22Rv1 (cell line): ENCODE data around the gene SCGN.

Experiments used
- H3K27ac ChIP-seq: fragments of 450-650 bp; 2 replicates; pipeline ENCODE4 v1.5.1; 2017
- CTCF ChIP-seq: fragments of 450-650 bp; IDR thresholded peaks from 2 replicates; pipeline ENCODE4 v1.5.1; 2017; ENCODE audit warnings: mild to moderate bottlenecking
- ZFX ChIP-seq: fragments of 450-650 bp; IDR thresholded peaks from 2 replicates; pipeline ENCODE4 v1.6.1; 2017; ENCODE audit warnings: antibody characterized with exemption, borderline replicate concordance

Gene SCGN

GRCh38 chr6:25640446-25640845, 11.6 kb upstream of the SCGN start:
- TF ChIP-seq CTCF (no peak), ZFX (no peak)
- no peak overlapping the region for H3K27ac ChIP-seq

- no peak overlapping the region for H3K27ac ChIP-seq
- no peak for TF ChIP-seq CTCF
Observed at GRCh38 chr6:25640891-25641290, 11.1 kb upstream of the SCGN start.

GRCh38 chr6:25641377-25641776, 10.6 kb upstream of the SCGN start:
- TF ChIP-seq ZFX (no peak), CTCF (no peak)
- no peak overlapping the region for H3K27ac ChIP-seq

GRCh38 chr6:25641940-25642666, 9.9 kb upstream of the SCGN start:
- peak overlapping the region; percentile 49 for H3K27ac ChIP-seq
- TF ChIP-seq CTCF (no peak), ZFX (no peak)

- peak overlapping the region; percentile 49 for H3K27ac ChIP-seq
- TF ChIP-seq CTCF (no peak), ZFX (no peak)
Observed at GRCh38 chr6:25642667-25643328, 9.2 kb upstream of the SCGN start.

- H3K27ac ChIP-seq: no peak overlapping the region
- no peak for TF ChIP-seq ZFX
- no peak for TF ChIP-seq CTCF
Observed at GRCh38 chr6:25645916-25646315, 6.1 kb upstream of the SCGN start.

- no peak for TF ChIP-seq CTCF
- no peak for TF ChIP-seq ZFX
- no peak overlapping the region for H3K27ac ChIP-seq
Observed at GRCh38 chr6:25649611-25650010, 2.4 kb upstream of the SCGN start.
